H1 (cell line): ENCODE results near the gene MORN5. TPM values are rescaled to one million over a fixed set of nuclear protein-coding genes. Genes with fewer than 3 reads are reported as not detected.

Source experiments
- BCL11A ChIP-seq, 2 experiments: IDR thresholded peaks; one replicate each; pipeline ENCODE4 v1.6.1; 2011; ENCODE audit warnings: low read depth in 2 of 2, low read length in 2 of 2, mild to moderate bottlenecking in 2 of 2
- CHD7 ChIP-seq: fragments of 300-600 bp; sonication (generic); IDR thresholded peaks from 2 replicates; pipeline ENCODE4 v1.7.1; 2012; ENCODE audit warnings: low read length, moderate library complexity, mild to moderate bottlenecking, inconsistent platforms; ENCODE audit not compliant: insufficient replicate concordance
- CTBP2 ChIP-seq: IDR thresholded peaks from 2 replicates; pipeline ENCODE4 v1.7.0; 2011; ENCODE audit warnings: borderline replicate concordance, mild to moderate bottlenecking, moderate library complexity, mixed read lengths, low read length; ENCODE audit not compliant: insufficient read depth, insufficient read length
- E2F6 ChIP-seq: IDR thresholded peaks from 2 replicates; pipeline ENCODE4 v1.6.1; 2012; ENCODE audit warnings: inconsistent platforms
- HDAC6 ChIP-seq: IDR thresholded peaks from one replicate; pipeline ENCODE4 v1.7.1; 2012; ENCODE audit warnings: low read depth, mild to moderate bottlenecking, inconsistent platforms, low read length, moderate library complexity
- PHF8 ChIP-seq: fragments of 200-600 bp; sonication (generic); conservative IDR thresholded peaks from 2 replicates; pipeline ENCODE4 v1.7.1; 2012; ENCODE audit warnings: low read depth, mild to moderate bottlenecking, inconsistent platforms, low read length, moderate library complexity
- POLR2AphosphoS5 ChIP-seq: IDR thresholded peaks from 2 replicates; pipeline ENCODE4 v1.6.1; 2011; ENCODE audit warnings: low read depth, low read length
- RAD21 ChIP-seq, 2 experiments: IDR thresholded peaks in 1 of 2; conservative IDR thresholded peaks in 1 of 2; 2 replicates each; pipeline ENCODE4 v1.6.1; 2011; ENCODE audit warnings: low read depth in 2 of 2, low read length in 2 of 2, improper control_type of control experiment in 1 of 2, inconsistent platforms in 1 of 2, mild to moderate bottlenecking in 1 of 2, moderate library complexity in 1 of 2
- ZNF274 ChIP-seq: IDR thresholded peaks from 2 replicates; pipeline ENCODE4 v1.7.0; 2012; ENCODE audit warnings: low read length, borderline replicate concordance; ENCODE audit errors: extremely low read depth
- polyA plus RNA-seq, 7 experiments: library from polyadenylated mRNA; depleted of rRNA in 3 of 7; stranded (reverse) in 5 of 7; unstranded in 2 of 7; fragments of >200 nt in 5 of 7; fragments of 200-250 nt in 2 of 7; gene quantifications; 1 replicate in 5 of 7; 2 replicates in 1 of 7; 4 replicates in 1 of 7; pipeline versions ENCODE4 v1.2.1 to v1.2.3, GENCODE V29; 2011 to 2013; ENCODE audit warnings: missing spikeins in 2 of 7, mixed read lengths in 2 of 7
- total RNA-seq: library from RNA; stranded (reverse); fragmentation: NEBNext Ultra II Directional; extraction: Animal tissue kit (Norgen Biotek cat#: 25700); gene quantifications from 2 replicates; pipeline ENCODE4 v1.2.1, GENCODE V29; 2021

MORN5 gene
- total and polyA plus RNA-seq, 2 of the 8 experiments (the other 6 are each of a cell fraction or from before 2014, with no cell fraction given): not detected

- TF ChIP-seq CHD7 (no peak), HDAC6 (no peak), PHF8 (no peak), CTBP2 (no peak), RAD21 (IDR thresholded peaks at IDR 0.05 in 1 of 2, conservative IDR thresholded peaks at IDR 0.05 in 1 of 2; ENCODE audit: low read depth in 2 of 2, low read length in 2 of 2) (peak; percentile 85 to 88), ZNF274 (no peak), E2F6 (no peak), BCL11A (IDR thresholded peaks at IDR 0.05; ENCODE audit: low read depth in 2 of 2, low read length in 2 of 2) (no peak), POLR2AphosphoS5 (no peak)
Measured at GRCh38 chr9:122122903-122123632, 36.6 kb upstream of the MORN5 start (continued).
